Stimulated activated CD4-positive, alpha-beta T cell treated with anti-CD3 and anti-CD28 coated beads, Interleukin-12 subunit alpha, Interleukin-12 subunit beta, amount 100 ng/mL, for 24 hours (primary cell): Measurements from ENCODE around the gene PRRG4.
A peak's percentile ranks its signal among the peaks of the same experiment; 100 is the strongest.
"Not testable (repeated sequence)": the region's sequence is repeated elsewhere in the genome, so short reads cannot be mapped to it uniquely, and the experiment has no call there.

ENCODE experiments used
- DNase-seq, 2 experiments: peaks; one replicate each; pipeline ENCODE4 v3.0.0-alpha.2; 2020; ENCODE audit warnings: low read depth in 2 of 2

Gene PRRG4

DNA sequence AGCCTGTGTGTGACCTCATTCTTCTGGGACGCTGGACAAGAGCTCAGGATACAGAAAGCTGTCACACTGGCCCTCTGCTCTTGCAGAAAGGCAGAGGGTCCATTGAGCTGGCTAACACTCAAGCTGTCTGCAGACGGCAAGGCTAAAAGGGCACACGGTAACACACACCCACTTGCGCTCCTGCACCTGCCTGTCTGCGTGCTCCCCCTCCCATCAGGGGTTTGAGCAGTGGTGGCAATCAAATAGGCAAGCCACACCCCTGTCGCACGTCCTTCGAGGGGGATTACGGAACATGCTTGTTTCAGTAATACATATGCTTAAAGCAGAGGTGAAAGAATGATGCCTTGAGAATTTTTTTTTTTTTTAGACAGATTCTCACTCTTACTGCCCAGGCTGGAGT lies 55.8 kb downstream of the PRRG4 start:
- no peak for DNase-seq

GRCh38 chr11:32886180-32886579 lies 56.5 kb downstream of the PRRG4 start:
- no peak for DNase-seq

GRCh38 chr11:32887707-32888383 lies 58.1 kb downstream of the PRRG4 start:
- DNase-seq: not testable (repeated sequence)

- not testable (repeated sequence) for DNase-seq
Observed at GRCh38 chr11:32888384-32888710, 58.6 kb downstream of the PRRG4 start.

- DNase-seq: no peak
Observed at GRCh38 chr11:32888805-32889204, 59.1 kb downstream of the PRRG4 start.

DNA sequence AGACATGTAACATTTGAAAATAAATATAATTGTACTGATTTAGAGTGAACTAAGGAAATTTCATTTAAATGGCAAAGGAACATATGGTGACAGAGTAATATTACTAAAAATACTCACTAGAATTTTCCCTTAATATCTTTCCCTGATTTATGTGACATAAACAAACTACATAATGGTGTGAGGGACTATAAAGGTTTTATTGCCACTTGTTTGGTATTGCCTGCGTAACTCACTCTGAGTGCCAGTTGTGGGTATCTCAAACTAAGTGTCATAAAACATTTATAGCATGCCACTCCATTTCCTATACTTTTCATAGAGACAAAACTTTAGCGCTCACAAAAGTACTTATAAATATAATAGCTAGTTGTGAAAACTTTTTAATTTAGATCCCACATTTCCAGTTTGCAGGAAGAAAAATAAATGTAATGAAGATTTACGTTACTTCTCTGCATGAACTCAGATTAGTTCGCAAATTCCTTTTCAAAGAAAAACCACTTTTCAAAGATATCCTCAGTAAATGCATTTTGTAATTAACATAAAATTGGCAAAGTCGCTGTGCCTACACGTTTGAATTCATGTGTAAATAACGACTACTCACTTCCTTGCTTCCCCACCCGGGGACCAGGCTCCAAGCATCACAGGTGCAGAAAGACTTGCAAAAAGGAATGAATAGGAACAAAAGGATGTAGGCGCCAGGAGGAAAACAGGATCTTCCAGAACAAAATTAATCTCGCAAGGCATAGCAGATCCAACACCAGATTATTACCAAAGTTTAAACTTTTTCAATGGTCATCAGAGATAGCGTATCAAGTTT lies 61.3 kb downstream of the PRRG4 start:
- no peak for DNase-seq

DNA sequence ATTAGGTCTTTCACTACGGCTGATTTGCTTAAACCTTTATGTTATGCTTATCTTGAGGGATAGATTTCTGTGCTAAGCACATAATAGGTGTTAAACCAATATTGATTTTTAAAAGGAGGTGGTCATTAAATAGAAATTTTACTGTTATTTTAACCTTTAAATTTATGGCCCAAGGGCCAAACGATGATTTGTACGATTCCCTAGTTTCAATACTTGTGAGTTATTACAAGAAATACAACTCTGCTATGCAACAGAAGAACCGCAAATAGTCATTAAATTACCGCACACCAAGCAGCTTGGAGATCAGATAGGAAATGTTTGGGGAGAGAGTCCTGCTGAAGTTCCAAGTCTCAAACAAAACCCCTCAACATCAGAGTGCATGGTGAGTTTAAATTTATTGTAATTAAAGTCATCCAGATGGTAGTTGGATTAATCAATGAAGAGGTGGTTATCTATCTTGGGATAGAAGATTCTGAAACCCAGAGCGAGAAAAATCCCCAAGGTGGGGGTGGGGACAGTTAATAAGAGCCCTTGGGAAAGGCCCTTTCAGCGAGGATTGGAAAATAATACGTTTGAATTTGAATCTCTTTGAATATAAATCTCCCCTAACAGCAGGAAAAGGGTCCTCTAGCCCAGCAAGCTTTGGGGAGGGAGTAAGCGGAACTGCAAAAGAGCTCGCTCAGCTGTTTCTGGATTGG lies 62.1 kb downstream of the PRRG4 start:
- peak in 1 of 2 experiments; percentile 4 for DNase-seq

DNA sequence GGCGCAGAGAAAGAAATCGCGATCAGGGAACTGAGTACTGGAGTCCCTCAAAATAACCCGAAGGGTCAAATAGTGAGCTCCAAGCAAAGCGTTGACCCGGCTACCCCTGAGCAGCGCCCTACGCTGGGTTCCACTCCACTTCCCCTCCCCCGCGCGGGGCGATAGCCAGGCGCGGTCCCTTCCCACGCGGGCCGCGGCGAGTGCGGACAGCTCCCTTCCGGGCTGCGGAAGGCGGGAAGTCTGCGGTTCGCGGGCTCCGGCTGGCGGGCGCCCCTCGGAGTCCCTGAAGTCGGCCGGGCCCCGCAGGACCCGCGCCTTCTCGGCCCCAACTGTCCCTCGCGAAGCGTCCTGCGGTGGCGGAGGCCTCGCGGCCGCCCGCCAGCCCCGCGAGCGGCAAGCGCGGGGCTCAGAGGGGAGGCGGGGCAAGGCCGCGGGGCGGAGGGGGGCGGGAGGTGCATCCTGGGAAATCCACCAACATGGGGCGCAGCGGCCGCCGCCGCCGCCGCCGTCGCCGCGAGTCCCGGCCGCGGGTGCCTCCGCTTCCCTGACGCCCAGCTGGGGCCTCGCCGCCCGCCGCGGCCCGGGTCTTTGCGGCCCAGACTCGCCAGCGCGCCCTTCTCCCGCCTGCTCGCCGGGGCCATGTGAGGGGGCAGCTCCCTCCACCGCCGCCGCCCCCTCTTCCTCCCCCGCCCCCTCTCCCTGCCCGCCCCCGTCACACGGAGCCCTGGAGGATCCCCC lies 62.8 kb downstream of the PRRG4 start, which contains the start of gene QSER1:
TSS of gene QSER1 (plus strand) at position 457 of the 738 bp plus-strand sequence. CDS start 315 bp downstream, outside the sequence.
- DNase-seq: peak; percentile 44 to 64

GRCh38 chr11:32893093-32893342 lies 63.3 kb downstream of the PRRG4 start:
- DNase-seq: no peak

DNA sequence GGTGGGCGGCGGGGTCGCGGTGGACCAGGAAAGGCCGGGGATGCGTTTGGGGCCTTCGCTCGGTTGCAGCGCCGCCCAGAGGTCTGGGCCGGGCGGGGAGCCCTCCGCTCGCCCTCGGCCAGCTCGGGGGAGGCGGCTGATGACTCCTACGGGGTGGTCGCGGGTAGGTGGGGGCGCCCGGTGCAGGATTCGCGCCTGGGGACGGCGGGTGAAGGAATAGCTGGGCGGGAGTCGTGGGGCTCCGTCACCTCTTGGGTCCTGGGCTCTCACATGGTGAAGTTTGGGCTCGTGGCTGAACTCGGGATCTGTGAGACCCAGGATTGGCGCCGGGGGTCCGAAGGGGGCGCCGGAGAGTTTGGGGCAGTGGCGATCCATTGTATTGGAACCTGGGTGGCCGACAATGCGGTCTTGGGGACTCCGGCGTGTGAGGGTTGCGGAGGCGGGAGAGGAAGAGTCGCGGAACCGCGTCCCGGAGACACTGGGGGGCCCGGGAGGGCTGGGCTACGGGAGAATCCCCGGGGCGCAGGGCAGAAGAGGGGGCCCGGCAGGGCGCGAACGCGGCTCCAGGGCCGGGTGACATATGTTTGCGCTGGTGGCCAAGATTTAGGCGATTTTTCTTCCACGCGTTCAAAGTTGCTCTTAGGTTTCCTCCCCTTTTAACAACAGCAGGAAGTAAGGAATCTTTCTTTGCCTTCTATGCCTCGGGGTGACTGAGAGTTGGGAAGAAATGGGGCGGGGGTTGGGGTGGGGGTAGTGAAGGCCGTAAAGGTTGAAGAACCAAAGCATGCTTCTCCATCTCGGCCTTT lies 63.8 kb downstream of the PRRG4 start:
- peak; percentile 22 to 25 for DNase-seq

DNA sequence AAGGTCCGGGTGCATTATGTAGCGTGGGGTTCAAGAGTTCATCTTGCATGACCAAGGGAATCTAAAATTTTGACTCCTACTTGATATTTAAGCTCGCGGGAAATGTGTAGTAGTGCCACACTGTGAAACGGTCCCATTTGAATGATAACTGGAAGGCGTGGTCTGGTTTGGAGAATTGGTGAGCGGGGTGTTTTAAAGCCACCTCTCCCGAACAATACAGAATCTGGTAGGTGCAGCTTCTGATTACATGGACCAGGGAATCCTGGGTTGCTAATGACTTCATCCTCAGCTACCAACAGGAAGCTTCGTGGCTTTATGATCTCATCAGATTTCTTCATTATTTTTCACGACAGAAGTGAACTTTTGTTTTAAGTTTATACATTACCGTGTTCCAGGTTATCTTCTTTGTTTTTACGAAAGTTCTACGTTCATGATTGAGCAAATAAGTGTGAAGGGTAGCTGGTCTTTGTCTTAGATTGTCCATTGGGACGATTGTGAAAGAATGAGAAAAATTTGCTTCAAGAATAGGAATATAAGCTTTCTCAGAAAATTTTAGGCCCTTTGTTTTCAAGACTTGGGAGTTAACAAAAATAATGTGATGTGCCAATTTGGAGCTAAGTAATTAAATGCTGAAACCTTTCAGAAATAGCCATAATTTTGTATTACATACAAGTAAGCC lies 64.6 kb downstream of the PRRG4 start:
- DNase-seq: peak in 1 of 2 experiments; percentile 4

DNA sequence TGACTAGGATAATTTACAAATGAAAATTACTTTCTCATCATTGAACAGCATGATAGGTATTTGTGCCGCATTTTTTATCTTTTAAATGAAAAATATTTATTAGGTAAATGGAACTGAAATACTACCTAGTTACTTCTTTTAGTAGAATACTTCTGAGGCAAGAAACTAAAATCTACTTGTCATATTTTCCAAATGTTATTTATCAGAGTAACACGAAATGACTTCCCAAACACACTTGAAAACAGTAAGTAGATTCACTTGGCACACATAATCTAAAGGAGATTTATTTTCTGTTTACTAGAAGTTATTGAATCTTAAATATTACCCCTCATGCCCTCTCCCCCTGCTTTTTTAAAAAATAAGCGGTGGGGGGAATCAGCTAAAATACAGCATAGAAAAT lies 65.2 kb downstream of the PRRG4 start:
- DNase-seq: no peak

DNA sequence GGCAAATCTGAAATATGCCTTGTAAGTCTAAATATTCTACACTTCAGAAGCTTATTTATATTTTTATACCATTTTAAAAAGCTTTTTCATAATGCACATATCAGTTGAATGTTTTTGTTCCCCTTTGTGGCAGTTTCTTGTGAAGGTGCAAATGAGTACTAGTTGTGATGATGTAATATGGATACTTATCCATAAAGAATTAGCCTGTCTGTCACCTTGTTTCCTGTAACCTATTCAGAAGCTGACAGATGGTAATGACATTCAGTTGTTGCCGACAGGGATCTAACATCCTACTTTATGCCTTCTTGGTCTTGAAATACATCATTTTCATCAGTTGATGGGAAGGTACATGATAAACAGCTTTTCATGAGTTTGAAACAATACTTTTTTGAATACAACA lies 65.7 kb downstream of the PRRG4 start:
- no peak for DNase-seq

GRCh38 chr11:32897103-32897502 lies 67.4 kb downstream of the PRRG4 start:
- DNase-seq: no peak

DNA sequence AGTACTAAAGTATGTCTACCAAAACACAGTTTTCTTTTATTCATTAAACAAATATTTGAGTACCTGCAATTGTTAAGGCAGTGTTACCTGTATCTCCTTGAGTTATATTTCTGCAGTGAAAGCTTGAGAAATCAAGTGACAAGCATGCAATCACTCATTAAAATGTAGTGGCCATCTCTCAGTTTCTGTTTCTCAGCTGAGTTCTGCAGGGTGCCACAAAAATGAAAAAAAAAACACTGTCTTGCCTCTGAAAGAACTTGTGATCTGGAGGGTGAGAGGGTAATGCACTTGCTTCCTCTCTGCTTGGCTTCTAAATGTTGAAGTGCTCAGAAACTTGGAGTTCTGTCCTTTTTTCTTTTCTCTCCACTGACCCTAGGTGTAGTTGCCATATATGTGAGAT lies 69.7 kb downstream of the PRRG4 start:
- no peak for DNase-seq

GRCh38 chr11:32902089-32902665 lies 72.5 kb downstream of the PRRG4 start:
- no peak for DNase-seq

DNA sequence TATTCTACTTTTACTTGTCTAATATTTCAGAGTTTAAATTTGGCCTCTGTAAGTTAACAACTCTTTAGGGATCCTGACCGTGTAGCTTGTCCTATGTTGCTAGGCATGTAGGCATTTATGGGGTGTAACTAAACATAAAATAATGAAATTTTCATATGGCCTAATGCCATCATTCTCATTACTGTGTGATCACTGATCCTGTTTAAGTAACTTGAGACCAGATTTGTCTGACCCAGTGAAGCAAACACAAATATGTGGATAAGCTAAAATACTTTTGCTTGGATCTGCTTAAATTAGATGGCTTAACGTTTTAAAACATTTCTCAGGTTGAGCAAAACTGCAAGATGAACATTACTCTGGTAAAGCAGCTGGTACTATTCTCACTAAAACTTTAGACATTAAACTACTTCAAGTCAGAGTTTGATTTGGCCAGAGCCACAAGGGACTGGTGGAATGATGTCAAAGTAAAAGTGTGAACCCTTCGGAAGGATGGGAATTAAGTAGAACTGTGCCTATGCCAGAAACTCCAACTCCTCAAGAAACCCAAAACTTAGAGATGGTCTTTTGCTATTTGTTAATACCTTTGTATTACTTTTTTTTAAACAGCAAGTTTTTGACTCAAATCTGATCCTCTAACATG lies 75.4 kb downstream of the PRRG4 start:
- DNase-seq: no peak
